Skeletal muscle cell (primary cell): ENCODE measurements around the gene USP48.

Experiments used
- DNase-seq: peaks from one replicate; pipeline ENCODE4 v3.0.0-alpha.2; 2010; ENCODE audit warnings: low read depth
- H3K4me3 ChIP-seq: 2 replicates; pipeline ENCODE4 v1.5.1; 2011; ENCODE audit warnings: low read depth, mild to moderate bottlenecking, control low read depth, low read length, moderate library complexity

The USP48 gene

DNA sequence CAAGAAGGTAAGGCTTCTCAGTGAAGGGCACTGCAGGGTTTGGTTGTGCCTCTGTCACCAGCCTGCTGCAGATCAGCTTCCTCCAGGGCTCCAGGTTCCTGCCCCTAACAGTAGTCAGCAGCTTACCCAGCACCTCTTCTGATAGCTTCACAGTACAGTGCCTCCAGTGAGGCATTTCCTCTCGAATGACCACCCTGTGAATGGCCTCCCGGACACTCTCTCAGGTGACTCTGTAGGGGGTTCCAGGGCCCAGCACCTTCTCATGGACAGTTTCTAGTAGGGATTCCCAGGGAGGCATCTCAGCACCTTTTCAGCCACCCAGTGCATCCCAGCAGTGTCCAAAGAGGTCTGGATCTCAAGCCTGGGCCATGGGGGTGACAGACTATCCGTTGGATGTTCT lies 28.4 kb downstream of the USP48 start:
- DNase-seq = no peak
- no peak overlapping the region for H3K4me3 ChIP-seq

- no peak overlapping the region for H3K4me3 ChIP-seq
- DNase-seq = no peak
These were observed 30.8 kb downstream of the USP48 start for GRCh38 chr1:21752186-21752585.

DNA sequence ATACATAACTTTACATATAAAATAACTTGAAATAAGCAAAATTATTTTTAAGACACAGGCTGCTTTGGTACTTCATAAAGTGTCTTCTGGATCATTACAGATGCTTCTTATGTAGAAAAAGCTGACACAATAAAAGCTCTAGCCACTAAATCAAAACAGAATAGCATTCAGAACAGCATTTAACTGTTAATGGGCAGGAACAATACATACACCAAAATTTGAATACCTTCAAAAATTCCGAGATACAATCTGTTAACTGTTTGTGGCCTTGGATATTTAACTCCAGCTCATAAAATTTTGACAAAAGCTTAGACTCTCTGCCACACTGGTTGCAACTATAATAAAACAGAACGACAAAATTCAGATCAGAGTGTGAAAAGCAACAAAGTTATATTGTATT lies 31.7 kb downstream of the USP48 start:
- H3K4me3 ChIP-seq = no peak overlapping the region
- DNase-seq = no peak

GRCh38 chr1:21750841-21751240 lies 32.1 kb downstream of the USP48 start:
- no peak overlapping the region for H3K4me3 ChIP-seq
- no peak for DNase-seq

DNA sequence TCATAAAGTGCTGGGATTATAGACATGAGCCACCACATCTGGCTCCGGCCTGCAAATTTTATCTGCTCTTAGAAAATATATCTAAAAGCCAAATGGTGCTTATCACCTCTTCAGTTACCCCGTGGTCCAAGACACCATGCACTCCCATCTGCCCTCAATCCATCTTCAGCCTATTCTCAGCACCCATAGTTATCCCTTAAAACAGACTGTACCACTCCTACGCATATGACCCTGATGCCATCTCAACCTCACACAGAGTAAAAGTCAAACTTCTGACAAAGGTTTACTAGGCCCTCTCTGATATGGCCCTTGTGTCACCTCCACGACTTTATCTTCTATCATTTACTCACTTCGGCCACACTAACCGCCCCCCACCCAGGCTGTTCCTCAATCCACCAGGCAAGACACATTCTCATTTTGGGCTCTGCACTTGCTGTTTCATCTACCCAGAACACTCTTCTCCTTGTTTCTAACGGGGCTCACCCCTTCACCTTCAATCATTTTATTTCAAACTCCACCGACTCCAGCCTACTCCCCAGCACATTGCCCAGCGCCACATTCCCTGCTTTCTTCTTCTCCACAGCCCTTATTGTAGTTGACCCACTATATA lies 33.0 kb downstream of the USP48 start:
- DNase-seq = no peak
- H3K4me3 ChIP-seq = no peak overlapping the region

- no peak for DNase-seq
- H3K4me3 ChIP-seq = no peak overlapping the region
These were observed 33.8 kb downstream of the USP48 start for GRCh38 chr1:21749109-21749508.

- H3K4me3 ChIP-seq = no peak overlapping the region
- DNase-seq = no peak
These were observed 39.5 kb downstream of the USP48 start for GRCh38 chr1:21743476-21743875.

- no peak overlapping the region for H3K4me3 ChIP-seq
- no peak for DNase-seq
These were observed 40.4 kb downstream of the USP48 start for GRCh38 chr1:21742578-21742977.

- no peak for DNase-seq
- no peak overlapping the region for H3K4me3 ChIP-seq
These were observed 41.7 kb downstream of the USP48 start for GRCh38 chr1:21741206-21741605.

- no peak for DNase-seq
- H3K4me3 ChIP-seq = no peak overlapping the region
These were observed 46.1 kb downstream of the USP48 start for GRCh38 chr1:21736876-21737275.

- H3K4me3 ChIP-seq = no peak overlapping the region
- DNase-seq = no peak
These were observed 46.9 kb downstream of the USP48 start for GRCh38 chr1:21736011-21736410.

DNA sequence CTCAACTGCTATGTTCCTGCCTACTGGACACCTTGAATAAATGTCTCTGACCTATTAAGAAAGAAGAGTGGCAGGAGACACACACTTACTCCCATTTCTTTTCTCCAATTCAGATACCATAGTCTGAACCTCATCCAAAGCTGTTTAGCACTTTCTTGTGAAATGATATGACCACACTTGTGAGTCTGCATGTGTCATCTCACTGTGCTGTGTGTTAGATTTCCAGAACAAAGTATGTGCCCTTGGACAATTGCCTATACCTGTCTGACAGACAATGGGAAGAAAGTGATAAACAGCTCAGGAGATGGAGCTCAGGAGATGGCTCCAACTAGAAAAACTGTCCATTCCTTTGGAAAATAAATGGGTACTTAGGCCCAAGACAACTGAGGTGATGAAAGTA lies 48.4 kb downstream of the USP48 start:
- H3K4me3 ChIP-seq = no peak overlapping the region
- no peak for DNase-seq

DNA sequence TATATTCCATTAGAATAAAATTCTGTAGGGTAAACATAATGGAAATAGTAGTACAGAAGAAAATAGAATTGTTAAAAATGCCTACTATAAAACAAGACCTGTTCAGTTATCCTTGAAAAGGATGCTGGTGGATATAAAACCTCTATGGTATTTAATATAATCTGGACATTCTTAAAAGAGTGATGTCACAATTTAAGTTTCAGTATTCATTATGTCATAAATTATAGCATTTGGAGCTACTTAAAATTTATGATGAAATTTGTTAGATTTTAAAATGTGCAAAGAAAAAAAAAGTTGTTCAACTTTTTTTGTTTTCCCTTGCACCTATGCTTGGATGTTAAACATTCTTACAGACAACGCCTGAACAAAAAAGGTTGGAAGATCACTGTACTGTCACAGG lies 50.3 kb downstream of the USP48 start:
- no peak for DNase-seq
- H3K4me3 ChIP-seq = no peak overlapping the region

DNA sequence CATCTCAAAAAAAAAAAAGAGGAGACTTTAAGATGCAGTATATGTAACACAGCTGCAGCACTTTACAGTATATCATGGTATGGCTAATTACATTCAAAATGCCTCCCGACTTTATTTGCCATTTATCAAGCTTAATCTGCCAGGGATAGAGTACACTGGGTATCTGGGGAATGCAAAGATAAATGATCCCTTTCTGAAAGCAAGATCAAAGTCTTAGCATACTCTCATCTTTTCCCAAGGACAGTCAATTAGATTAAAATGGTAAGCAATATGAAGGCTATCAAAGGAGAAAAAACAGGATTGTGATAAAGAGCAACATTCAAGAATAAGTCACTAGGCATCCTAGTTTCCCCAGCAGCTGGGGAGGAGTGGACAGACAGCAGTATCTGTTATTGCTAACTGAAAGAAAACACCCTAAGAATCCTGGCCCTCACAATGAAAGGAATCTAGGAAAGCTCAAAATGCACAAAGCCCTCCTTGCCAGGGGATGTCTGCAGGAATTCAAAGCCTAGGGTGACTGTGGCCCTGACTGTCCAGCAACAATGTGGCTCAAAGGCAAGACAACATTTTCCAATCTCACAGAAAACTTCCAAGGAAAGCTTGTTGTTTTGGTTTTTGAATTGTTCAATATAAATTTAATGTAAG lies 57.1 kb downstream of the USP48 start:
- DNase-seq = no peak
- no peak overlapping the region for H3K4me3 ChIP-seq

- H3K4me3 ChIP-seq = no peak overlapping the region
- no peak for DNase-seq
These were observed 58.4 kb downstream of the USP48 start for GRCh38 chr1:21724570-21724969.

- DNase-seq = no peak
- H3K4me3 ChIP-seq = no peak overlapping the region
These were observed 58.9 kb downstream of the USP48 start for GRCh38 chr1:21724098-21724497.

GRCh38 chr1:21721295-21721985 lies 61.5 kb downstream of the USP48 start:
- no peak for DNase-seq
- H3K4me3 ChIP-seq = no peak overlapping the region

GRCh38 chr1:21716169-21716568 lies 66.8 kb downstream of the USP48 start:
- no peak overlapping the region for H3K4me3 ChIP-seq

GRCh38 chr1:21707891-21708290 lies 75.1 kb downstream of the USP48 start:
- no peak for DNase-seq
- H3K4me3 ChIP-seq = no peak overlapping the region

More at GRCh38 chr1:21716169-21716568, 66.8 kb downstream of the USP48 start:
- no peak for DNase-seq

GRCh38 chr1:21707086-21707840 lies 75.7 kb downstream of the USP48 start:
- peak; percentile 2 for DNase-seq
- no peak overlapping the region for H3K4me3 ChIP-seq
